ENCODE measurements around the gene CCZ1.
"Not testable (repeated sequence)": the region's sequence is repeated elsewhere in the genome, so short reads cannot be mapped to it uniquely, and the experiment has no call there.

CCZ1 gene

DNA sequence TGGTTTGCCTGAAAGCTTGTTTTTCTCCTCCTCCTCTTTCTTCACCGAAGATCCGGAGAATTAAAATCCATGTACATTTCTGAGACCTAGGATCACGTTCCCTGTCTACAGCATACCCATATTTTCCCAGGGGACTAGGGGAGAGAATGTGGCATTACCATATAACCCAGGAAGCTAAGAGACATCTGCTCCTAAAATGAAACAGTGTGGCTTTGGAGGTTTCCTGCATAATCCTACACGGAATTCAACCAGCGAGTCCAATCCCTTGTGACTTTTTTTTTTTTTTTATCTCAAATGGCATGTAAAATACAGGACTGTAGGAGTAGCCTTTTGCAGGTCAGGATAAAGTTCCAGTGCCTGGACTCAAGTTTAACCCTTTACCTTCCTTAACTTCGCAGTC, 10.3 kb downstream of the CCZ1 start:
- DNase-seq (ENCODE audit: low read depth, low spot score): not testable (repeated sequence)

DNA sequence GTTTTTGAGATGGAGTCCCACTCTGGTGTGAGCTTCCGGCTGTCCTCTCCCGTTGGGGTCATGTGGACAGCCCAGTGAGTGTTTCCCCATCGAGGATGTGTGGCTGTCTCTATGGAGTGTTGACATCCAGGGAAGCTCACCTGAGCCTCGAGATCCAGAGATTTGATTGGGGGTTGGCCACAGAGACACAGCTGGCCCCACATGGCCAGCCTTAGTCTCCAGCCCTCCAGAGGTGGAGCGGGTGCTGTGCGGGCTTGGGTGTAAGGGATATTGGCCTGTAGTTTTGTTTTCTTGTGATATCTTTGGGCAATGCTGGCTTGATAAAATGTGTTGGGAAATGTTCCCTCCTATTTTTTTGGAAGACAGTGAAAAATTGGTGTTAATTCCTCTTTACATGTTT, 18.0 kb downstream of the CCZ1 start:
- not testable (repeated sequence) for DNase-seq (ENCODE audit: low read depth, low spot score)

DNA sequence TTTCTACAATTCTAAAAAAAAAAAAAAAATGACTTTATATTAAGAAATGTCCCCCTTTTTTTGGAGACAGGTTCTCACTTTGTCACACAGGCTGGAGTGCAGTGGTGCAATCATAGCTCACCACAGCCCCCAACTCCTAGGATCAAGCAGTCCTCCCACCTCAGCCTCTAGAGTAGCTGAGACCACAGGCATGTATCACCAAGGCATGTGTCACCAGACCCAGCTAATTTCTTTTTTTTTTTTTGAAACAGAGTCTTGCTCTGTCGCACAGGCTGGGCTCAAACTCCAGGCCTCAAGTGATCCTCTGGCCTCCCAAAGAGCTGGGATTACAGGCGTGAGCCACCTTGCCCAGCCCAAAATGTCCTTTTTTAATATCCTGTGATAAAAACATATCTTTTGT, 25.6 kb downstream of the CCZ1 start:
- DNase-seq (ENCODE audit: low read depth, low spot score): not testable (repeated sequence)

DNA sequence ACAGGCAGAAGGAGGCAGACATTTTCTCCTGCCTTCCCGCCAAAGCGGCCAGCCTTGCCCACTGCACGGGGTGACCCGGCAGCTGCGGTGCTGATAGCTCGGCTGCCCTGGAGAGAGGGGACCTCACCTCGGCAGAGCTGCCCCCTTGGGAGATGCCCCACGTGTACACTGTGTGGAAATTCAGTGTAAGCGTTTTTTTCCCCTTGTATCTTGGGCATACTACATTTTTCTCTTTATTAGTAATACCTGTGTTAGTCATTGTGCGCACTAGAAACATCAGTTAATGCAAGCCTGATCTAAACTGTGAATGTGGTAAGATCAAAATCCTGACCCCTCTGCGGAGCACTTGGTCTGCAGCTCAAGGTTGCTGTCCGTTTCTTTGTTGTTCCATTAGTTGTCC, 26.1 kb downstream of the CCZ1 start:
- DNase-seq (ENCODE audit: low read depth, low spot score): not testable (repeated sequence)

DNA sequence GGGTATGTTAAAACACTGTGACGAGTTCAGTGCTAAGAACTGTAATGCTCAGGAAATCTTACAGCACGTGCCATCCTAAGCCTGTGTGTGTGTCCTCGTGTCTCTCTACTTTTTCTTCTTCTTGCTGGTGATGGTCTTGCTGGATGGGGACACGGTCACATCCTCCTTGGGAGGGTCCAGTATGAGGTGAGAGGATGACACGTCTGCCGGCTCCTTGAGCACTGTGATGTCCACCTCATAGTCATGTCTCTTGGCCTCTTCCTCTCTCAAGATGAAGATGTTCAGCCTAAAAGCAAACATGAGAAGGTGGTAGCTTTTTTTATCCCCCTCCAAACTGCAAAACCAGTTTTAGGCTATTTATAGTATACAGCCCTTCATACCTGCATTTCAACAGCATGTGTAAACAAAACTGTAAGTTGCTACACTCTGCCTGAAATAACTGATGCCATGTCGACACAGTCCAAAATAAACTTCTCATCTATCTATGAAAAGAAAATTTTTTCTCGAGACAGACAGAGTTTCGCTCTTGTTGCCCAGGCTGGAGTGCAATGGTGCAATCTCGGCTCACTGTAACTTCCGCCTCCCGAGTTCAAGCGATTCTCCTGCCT, 27.8 kb downstream of the CCZ1 start:
- DNase-seq (ENCODE audit: low read depth, low spot score): not testable (repeated sequence)

DNA sequence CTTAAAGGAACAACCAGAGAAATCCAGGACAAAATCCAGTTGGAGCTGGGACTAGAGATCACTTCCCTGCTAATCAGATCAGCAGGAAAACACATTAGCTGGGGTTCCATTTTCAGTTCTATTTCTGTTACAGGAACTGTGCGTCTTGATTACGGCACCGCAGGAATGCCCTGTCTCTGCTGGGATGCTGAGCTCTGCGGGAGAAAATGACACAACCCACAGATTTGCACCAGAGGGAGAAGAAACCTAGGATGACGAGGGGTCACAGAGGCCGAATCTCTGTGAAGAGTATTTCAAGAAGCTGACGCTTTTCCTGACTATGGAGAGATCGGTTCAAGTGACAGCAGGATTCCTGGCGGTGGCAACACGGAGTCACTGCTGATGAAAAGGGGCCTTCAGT, 31.8 kb downstream of the CCZ1 start:
- not testable (repeated sequence) for DNase-seq (ENCODE audit: low read depth, low spot score)

DNA sequence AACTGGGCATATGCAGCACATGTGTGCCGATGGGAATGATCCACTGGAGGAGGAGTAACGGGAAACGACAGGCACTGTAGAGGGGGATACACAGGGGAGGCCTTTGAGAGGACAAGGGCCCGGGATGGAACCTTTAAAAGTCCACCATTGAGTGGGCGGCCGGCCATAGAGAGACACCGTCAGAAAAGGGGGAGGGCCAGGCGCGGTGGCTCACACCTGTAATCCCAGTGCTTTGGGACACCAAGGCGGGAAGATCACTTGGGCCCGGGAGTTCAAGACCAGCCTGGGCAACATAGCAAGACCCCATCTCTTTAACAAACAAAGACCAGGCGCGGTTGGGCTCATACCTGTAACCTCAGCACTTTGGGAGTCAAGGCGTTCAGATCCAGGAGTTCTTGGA, 32.7 kb downstream of the CCZ1 start:
- DNase-seq (ENCODE audit: low read depth, low spot score): not testable (repeated sequence)

DNA sequence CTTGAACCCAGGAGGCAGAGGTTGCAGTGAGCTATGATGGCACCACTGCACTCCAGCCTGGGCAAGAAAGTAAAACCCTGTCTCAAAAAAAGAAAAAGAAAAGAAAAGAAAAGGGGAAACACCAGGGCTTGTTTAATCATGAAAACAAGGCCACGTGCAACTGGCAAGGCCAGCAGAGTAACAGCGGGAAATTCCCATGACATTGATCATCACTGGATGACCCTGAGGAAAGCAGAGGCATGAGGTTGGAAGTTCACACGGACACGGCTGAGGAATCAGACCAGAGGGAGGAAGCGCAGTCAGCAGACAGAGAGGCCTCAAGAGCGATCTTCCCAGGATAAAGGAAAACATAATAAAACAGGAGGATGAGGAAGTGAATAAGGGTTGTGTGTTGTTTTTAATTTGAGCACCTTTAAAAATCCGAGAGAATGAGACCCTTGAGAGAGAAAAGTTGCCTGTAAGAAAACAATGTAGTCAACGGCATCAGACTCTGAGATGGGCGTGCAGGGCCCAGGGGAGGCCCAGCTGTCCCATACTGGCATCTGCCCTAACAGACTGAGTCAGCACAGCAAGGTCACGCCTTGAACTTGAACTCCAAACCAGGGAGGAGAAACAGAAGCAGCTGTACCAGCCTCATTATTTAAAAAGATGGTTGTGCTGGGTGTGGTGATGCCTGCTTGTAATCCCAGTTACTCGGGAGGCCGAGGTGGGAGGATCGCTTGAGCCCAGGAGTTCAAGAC, 33.5 kb downstream of the CCZ1 start:
- not testable (repeated sequence) for DNase-seq (ENCODE audit: low read depth, low spot score)

DNA sequence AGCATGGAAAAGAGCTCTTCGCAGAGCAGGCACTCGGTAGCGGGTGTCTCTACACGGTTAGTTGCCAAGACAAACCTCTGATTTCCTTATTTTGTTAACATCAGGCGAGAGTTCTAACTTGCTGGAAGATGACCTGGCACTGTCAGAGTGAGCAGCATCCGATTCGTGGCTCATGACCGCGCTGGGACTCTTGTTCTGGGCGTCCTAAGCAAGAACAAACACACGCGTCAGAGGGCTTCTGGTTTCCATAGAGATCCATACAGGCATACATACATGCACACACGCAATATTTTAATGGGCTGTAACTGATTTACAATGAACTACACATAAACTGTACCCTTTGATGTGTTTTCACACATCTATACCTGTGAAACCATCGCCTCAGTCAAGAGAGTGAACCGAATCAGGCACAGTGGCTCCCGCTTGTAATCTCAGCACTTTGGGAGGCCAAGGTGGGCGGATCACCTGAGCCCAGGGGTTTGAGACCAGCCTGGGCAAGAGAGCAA, 36.5 kb downstream of the CCZ1 start:
- not testable (repeated sequence) for DNase-seq (ENCODE audit: low read depth, low spot score)

DNA sequence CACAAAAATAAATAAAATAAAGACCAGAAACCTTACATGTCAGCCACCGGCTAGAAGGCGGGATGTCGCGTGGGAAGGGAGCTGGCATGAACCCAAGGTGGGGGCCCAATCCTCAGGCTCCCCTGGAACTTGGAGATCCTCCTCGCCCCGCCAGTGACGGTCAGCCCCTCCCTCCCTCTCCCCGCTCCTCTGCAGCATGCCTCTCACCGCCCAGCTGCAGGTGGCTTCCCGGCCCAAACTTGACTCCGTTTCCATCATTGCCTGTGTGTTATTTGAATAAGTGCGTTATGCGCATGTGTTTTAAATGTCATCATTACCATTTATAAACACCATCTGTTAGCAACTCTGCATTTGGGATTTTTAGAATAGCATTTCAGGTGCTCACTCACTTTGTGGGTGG, 64.7 kb downstream of the CCZ1 start:
- not testable (repeated sequence) for DNase-seq (ENCODE audit: low read depth, low spot score)

DNA sequence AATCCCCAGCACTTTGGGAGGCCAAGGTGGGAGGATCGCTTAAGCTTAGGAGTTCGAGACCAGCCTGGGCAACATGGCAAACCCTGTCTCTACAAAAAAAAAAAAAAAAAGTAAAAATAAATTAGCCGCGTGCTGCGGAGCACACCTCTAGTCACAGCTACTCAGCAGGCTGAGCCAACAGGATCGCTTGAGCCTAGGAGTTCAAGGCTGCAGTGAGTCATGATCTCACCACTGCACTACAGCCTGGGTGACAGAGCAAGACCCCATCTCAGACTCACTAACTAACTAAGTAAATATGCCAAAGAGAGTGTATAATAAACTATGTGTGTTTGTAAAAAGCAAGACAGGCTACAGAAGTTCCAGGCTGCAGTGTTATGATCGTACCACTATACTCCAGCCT, 65.3 kb downstream of the CCZ1 start:
- DNase-seq (ENCODE audit: low read depth, low spot score): not testable (repeated sequence)

DNA sequence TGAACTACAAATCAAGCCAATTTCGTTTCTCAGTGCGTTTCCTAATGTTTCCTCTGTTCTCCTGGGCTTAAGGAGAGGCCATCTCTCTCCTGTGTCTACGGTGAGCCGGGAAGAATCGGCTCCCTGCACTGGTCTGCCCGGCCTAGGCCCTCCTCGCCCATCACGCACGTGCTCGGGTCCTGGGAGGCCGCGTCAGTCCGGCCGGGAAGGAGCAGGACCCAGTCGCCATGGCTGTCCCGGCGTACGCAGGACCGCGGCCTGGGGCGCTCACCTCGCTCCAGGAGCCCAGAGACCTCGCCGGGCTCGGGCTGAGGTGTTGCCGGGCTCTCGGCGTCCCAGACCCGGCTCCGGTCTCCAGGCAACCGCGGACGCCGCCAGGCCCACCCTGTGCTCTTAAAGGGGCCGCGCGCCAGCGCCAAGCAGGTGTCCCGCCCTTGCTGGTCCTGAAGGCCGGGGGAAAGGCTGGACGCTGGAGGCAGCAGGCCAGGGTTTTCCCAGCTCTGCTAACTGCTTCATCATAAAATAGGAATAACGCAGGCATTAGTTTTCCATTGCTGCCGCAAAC, 71.9 kb downstream of the CCZ1 start, which contains the start of gene RSPH10B:
Gene RSPH10B (minus strand): TSS at position 343 of the 565 bp plus-strand sequence. CDS start 3,573 bp downstream, outside the sequence.
- not testable (repeated sequence) for DNase-seq (ENCODE audit: low read depth, low spot score)

DNA sequence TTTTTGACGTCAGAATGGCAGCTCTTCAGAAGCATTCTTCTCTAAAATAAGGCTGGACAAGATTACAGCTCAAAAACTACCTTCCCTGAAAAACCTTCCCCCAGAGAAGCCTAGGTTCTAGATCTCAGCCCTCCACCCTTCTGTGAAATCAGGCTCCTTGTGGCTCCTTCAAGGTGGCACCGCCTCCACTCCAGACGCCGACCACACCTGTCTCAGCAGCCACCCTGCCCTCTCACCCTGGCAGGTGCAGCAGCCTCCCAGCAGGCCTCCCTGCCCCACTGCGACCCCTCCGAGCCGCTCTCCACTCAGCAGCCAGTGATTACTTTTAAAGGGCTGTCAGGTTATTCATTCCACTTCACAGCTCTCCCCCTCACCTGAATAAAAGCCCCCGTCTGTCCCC, 75.0 kb downstream of the CCZ1 start:
- DNase-seq (ENCODE audit: low read depth, low spot score): not testable (repeated sequence)

Data from smooth muscle cell of the brain vasculature (primary cell).